GM12872 (cell line): ENCODE data around the gene CTNNA2.

Experiments
- CTCF ChIP-seq: IDR thresholded peaks from 3 replicates; pipeline ENCODE4 v1.5.1; 2011; ENCODE audit warnings: low read depth, mild to moderate bottlenecking, low read length, moderate library complexity; ENCODE audit not compliant: insufficient read depth

Gene CTNNA2

GRCh38 chr2:79721966-79722365 is 209.1 kb downstream of the CTNNA2 start:
- no peak for TF ChIP-seq CTCF

GRCh38 chr2:79723830-79724229 is 211.0 kb downstream of the CTNNA2 start:
- no peak for TF ChIP-seq CTCF

GRCh38 chr2:79729532-79729931 is 216.7 kb downstream of the CTNNA2 start:
- no peak for TF ChIP-seq CTCF

GRCh38 chr2:79734518-79734917 is 221.7 kb downstream of the CTNNA2 start:
- no peak for TF ChIP-seq CTCF

GRCh38 chr2:79740879-79741443 is 228.1 kb downstream of the CTNNA2 start:
- no peak for TF ChIP-seq CTCF

GRCh38 chr2:79750321-79750720 is 237.5 kb downstream of the CTNNA2 start:
- TF ChIP-seq CTCF, result no peak

GRCh38 chr2:79757526-79757925 is 244.7 kb downstream of the CTNNA2 start:
- TF ChIP-seq CTCF, result no peak

- TF ChIP-seq CTCF, result no peak
Observed at GRCh38 chr2:79758042-79758441, 245.2 kb downstream of the CTNNA2 start.
